Neural cell (in vitro differentiated cells): ENCODE results near the gene ANGPTL8.

Experiments
- CTCF ChIP-seq: fragments of 450-650 bp; IDR thresholded peaks from 2 replicates; pipeline ENCODE4 v1.5.1; 2014; ENCODE audit warnings: antibody characterized with exemption, mild to moderate bottlenecking, moderate library complexity; ENCODE audit not compliant: poor library complexity, severe bottlenecking
- EP300 ChIP-seq: fragments of 450-650 bp; conservative IDR thresholded peaks from 2 replicates; pipeline ENCODE4 v1.6.1; 2014; ENCODE audit warnings: antibody characterized with exemption, mild to moderate bottlenecking, moderate library complexity; ENCODE audit not compliant: poor library complexity, severe bottlenecking
- EZH2 ChIP-seq: fragments of 200-600, 300-800 bp; shearing (Covaris generic), sonication (generic); IDR thresholded peaks from 2 replicates; pipeline ENCODE4 v1.6.1; 2014; ENCODE audit warnings: antibody characterized with exemption, low read length, borderline replicate concordance, mild to moderate bottlenecking; ENCODE audit not compliant: insufficient read depth, poor library complexity, severe bottlenecking
- MXI1 ChIP-seq: fragments of 450-650 bp; conservative IDR thresholded peaks from 2 replicates; pipeline ENCODE4 v1.6.1; 2014; ENCODE audit warnings: antibody characterized with exemption, mild to moderate bottlenecking; ENCODE audit not compliant: poor library complexity, severe bottlenecking
- POLR2AphosphoS5 ChIP-seq: IDR thresholded peaks from 2 replicates; pipeline ENCODE4 v1.6.1; 2012
- RAD21 ChIP-seq: fragments of 450-650 bp; conservative IDR thresholded peaks from 2 replicates; pipeline ENCODE4 v1.6.1; 2014; ENCODE audit warnings: antibody characterized with exemption, mild to moderate bottlenecking, moderate library complexity
- REST ChIP-seq: IDR thresholded peaks from 2 replicates; pipeline ENCODE4 v1.6.1; 2012; ENCODE audit warnings: borderline replicate concordance
- SMC3 ChIP-seq: fragments of 450-650 bp; conservative IDR thresholded peaks from 2 replicates; pipeline ENCODE4 v1.6.1; 2014; ENCODE audit warnings: antibody characterized with exemption, mild to moderate bottlenecking, moderate library complexity; ENCODE audit not compliant: poor library complexity
- TAF1 ChIP-seq: IDR thresholded peaks from 2 replicates; pipeline ENCODE4 v1.6.1; 2012; ENCODE audit warnings: low read depth

GRCh38 chr19:11233073-11233472 is 6.3 kb upstream of the ANGPTL8 start:
- no peak for TF ChIP-seq SMC3
- TF ChIP-seq CTCF = no peak
- no peak for TF ChIP-seq REST
- no peak for TF ChIP-seq EZH2
- TF ChIP-seq RAD21 = no peak
- TF ChIP-seq EP300 = no peak
- no peak for TF ChIP-seq POLR2AphosphoS5
- TF ChIP-seq TAF1 = no peak
- TF ChIP-seq MXI1 = no peak
